ENCODE measurements around the gene TRIM75. TPM values are rescaled to one million over a fixed set of nuclear protein-coding genes. Genes with fewer than 3 reads are reported as not detected.

The TRIM75 gene
- total and polyA plus RNA-seq, 2 donors (not counting 3 experiments of a cell fraction or from before 2014, with no cell fraction given), result not detected

DNA sequence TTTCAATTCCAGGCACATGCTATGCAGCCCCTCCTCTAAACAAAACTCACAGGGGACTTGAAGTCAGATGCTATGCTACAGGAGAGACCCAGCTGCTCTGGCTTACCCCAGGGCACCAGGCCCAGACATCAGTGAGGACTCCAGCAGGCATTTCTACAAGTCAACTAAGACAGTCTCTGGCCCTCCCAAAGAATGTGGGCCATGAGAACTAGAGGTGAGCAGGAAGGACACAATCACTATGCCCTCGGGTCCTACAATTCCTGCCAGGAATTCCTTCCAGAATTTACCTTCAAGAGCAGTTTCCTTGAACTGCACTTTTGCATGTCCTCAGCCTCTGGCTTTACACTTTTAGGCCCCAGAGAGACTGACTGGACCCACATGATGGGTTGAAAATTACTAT is 41.6 kb downstream of the TRIM75 start:
- Histone ChIP-seq H3K9me1 (replicated peaks; ENCODE audit: control insufficient read depth, extremely low read depth, insufficient read depth, low read length) (no peaks in the 10 kb centered on the region), H3K4me3 (replicated peaks in 1 of 3; ENCODE audit: insufficient read depth in 1 of 3, low read depth in 1 of 3, low read length in 3 of 3) (no peak overlapping the region), H3K9ac (replicated peaks; ENCODE audit: extremely low read depth, insufficient read depth, low read length) (no peak overlapping the region), H4K20me1 (replicated peaks; ENCODE audit: control insufficient read depth, extremely low read depth, insufficient read depth, low read length) (no peaks in the 10 kb centered on the region), H3K27ac (ENCODE audit: insufficient read depth, low read depth, low read length) (no peak overlapping the region), H3K4me2 (ENCODE audit: insufficient read depth, low read length) (no peak overlapping the region), H3K79me2 (ENCODE audit: control insufficient read depth, insufficient read depth, low read length) (no peaks in the 10 kb centered on the region), H3K4me1 (ENCODE audit: control insufficient read depth, extremely low read depth, insufficient read depth, low read length) (no peaks in the 10 kb centered on the region), H3K27me3 (ENCODE audit: control insufficient read depth in 2 of 2, insufficient read depth in 2 of 2, low read length in 2 of 2) (no peaks in the 10 kb centered on the region), H3K36me3 (ENCODE audit: control insufficient read depth in 2 of 2, extremely low read depth in 1 of 2, insufficient read depth in 2 of 2, low read length in 2 of 2) (no peaks in the 10 kb centered on the region), H3K9me3 (replicated peaks; ENCODE audit: control insufficient read depth, insufficient read depth, low read length) (no peaks in the 10 kb centered on the region), H2AFZ (ENCODE audit: low read depth, low read length) (no peak overlapping the region)
- no TSS peak for BruUV-seq (replicated peaks)
- intact Hi-C loops (cut with micrococcal nuclease) (loop anchor here (5.0 kb wide), 1 partner anchor 1543 kb away; no protein-coding TSS in a partner anchor), dilution Hi-C loops (cut with MboI; ENCODE audit: extremely low pct_ligation_motif_present, low sequenced_read_pairs) (no loop called here)
- FAIRE-seq (no peak), DNase-seq (ENCODE audit: low read depth, low spot score) (no peak)
- no peak for TF ChIP-seq MYC (IDR thresholded peaks at IDR 0.05; ENCODE audit: low read depth, low read length)
- ChIA-PET CTCF (interaction anchor here (0.7 to 0.8 kb wide), 2 partner anchors 326 to 327 kb away, joined by 3 to 5 read pairs; no protein-coding TSS in a partner anchor), POLR2A (no interaction called here)

DNA sequence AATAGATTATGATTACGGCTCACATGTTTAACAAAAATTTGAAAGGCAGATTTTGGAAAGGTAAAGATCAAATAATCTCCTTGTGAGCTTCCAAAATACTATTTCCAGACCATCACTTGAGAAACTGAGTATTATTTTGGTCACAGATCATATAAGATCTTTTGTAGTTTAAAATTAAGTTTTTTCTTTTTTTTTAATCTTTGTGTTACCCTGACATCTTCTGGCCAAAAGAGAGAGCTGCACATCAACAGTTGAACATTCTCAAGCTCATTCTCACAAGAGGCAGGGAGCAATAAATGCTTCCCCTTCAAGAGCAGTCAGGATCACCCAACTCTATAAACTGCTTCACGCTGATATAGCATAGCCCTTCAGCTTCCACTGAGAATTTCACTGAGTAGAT is 43.1 kb downstream of the TRIM75 start:
- no peak overlapping the region for H2AFZ ChIP-seq (ENCODE audit: low read depth, low read length)
- TF ChIP-seq, protein P1, sequence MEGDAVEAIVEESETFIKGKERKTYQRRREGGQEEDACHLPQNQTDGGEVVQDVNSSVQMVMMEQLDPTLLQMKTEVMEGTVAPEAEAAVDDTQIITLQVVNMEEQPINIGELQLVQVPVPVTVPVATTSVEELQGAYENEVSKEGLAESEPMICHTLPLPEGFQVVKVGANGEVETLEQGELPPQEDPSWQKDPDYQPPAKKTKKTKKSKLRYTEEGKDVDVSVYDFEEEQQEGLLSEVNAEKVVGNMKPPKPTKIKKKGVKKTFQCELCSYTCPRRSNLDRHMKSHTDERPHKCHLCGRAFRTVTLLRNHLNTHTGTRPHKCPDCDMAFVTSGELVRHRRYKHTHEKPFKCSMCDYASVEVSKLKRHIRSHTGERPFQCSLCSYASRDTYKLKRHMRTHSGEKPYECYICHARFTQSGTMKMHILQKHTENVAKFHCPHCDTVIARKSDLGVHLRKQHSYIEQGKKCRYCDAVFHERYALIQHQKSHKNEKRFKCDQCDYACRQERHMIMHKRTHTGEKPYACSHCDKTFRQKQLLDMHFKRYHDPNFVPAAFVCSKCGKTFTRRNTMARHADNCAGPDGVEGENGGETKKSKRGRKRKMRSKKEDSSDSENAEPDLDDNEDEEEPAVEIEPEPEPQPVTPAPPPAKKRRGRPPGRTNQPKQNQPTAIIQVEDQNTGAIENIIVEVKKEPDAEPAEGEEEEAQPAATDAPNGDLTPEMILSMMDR (IDR thresholded peaks at IDR 0.05; ENCODE audit: extremely low read depth in 1 of 2, insufficient read depth in 1 of 2, low read depth in 1 of 2, low read length in 2 of 2), result peak; percentile 28 to 37
- no peak for TF ChIP-seq POLR2AphosphoS5 (IDR thresholded peaks at IDR 0.05; ENCODE audit: insufficient read depth, low read depth, low read length)
- TF ChIP-seq, protein P2, sequence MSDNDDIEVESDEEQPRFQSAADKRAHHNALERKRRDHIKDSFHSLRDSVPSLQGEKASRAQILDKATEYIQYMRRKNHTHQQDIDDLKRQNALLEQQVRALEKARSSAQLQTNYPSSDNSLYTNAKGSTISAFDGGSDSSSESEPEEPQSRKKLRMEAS (IDR thresholded peaks at IDR 0.05; ENCODE audit: insufficient read depth, insufficient read length), result no peak
- no peak for TF ChIP-seq MYC (IDR thresholded peaks at IDR 0.05; ENCODE audit: low read depth, low read length)
- TF ChIP-seq EZH2 (IDR thresholded peaks at IDR 0.05; ENCODE audit: borderline replicate concordance, low read depth, low read length, severe bottlenecking), result no peak
- TF ChIP-seq GATA2 (IDR thresholded peaks at IDR 0.05; ENCODE audit: insufficient read depth, insufficient read length, low read depth, low read length), result no peak
- H3K4me2 ChIP-seq (ENCODE audit: insufficient read depth, low read length), result no peak overlapping the region
- BruUV-seq (replicated peaks), result no TSS peak
- FAIRE-seq (peak; percentile 70), DNase-seq (ENCODE audit: low read depth, low spot score) (peak; percentile 20)
- no peak overlapping the region for H3K27ac ChIP-seq (ENCODE audit: insufficient read depth, low read depth, low read length)
- dilution Hi-C loops (cut with MboI; ENCODE audit: extremely low pct_ligation_motif_present, low sequenced_read_pairs), result no loop called here
- intact Hi-C loops (cut with micrococcal nuclease), result loop anchor here (1.0 to 5.0 kb wide), 2 partner anchors 317 to 1544 kb away; no protein-coding TSS in a partner anchor
- H3K79me2 ChIP-seq (ENCODE audit: control insufficient read depth, insufficient read depth, low read length), result no peaks in the 10 kb centered on the region
- H3K4me1 ChIP-seq (ENCODE audit: control insufficient read depth, extremely low read depth, insufficient read depth, low read length), result no peaks in the 10 kb centered on the region
- ChIA-PET CTCF (interaction anchor here (0.6 to 3.2 kb wide), 25 partner anchors 9 to 1611 kb away, joined by 3 to 89 read pairs (median 4); partner anchors contain the start of genes MSMO1 and TMEM192), POLR2A (interaction anchor here (1.0 kb wide), 1 partner anchor 16 kb away, joined by 3 read pairs; the partner anchor contains the start of gene TMEM192)
- H4K20me1 ChIP-seq (replicated peaks; ENCODE audit: control insufficient read depth, extremely low read depth, insufficient read depth, low read length), result no peaks in the 10 kb centered on the region
- H3K27me3 ChIP-seq (ENCODE audit: control insufficient read depth in 2 of 2, insufficient read depth in 2 of 2, low read length in 2 of 2), result no peaks in the 10 kb centered on the region
- H3K9me3 ChIP-seq (replicated peaks; ENCODE audit: control insufficient read depth, insufficient read depth, low read length), result no peaks in the 10 kb centered on the region
- no peak overlapping the region for H3K9ac ChIP-seq (replicated peaks; ENCODE audit: extremely low read depth, insufficient read depth, low read length)
- H3K9me1 ChIP-seq (replicated peaks; ENCODE audit: control insufficient read depth, extremely low read depth, insufficient read depth, low read length), result no peaks in the 10 kb centered on the region
- peaks cover 2 to 3% of the 10 kb centered on the region in 2 experiments for H3K36me3 ChIP-seq (ENCODE audit: control insufficient read depth in 2 of 2, extremely low read depth in 1 of 2, insufficient read depth in 2 of 2, low read length in 2 of 2)
- no peak overlapping the region for H3K4me3 ChIP-seq (replicated peaks in 1 of 3; ENCODE audit: insufficient read depth in 1 of 3, low read depth in 1 of 3, low read length in 3 of 3)
